Hematopoietic multipotent progenitor cell (in vitro differentiated cells): ENCODE measurements around the gene KRTAP5-5. TPM values are rescaled to one million over a fixed set of nuclear protein-coding genes. Genes with fewer than 3 reads are reported as not detected.
"Not testable (repeated sequence)": the region's sequence is repeated elsewhere in the genome, so short reads cannot be mapped to it uniquely, and the experiment has no call there.

Experiments
- DNase-seq, 3 donors: peaks; one replicate each; pipeline ENCODE4 v3.0.0-alpha.2; 2011 to 2015; ENCODE audit warnings: low read depth in 2 of 3, low spot score in 2 of 3
- total RNA-seq: library from RNA; depleted of rRNA; stranded (reverse); fragments of >200 nt; gene quantifications from one replicate; pipeline ENCODE4 v1.2.3, GENCODE V29; 2012

The KRTAP5-5 gene
- total RNA-seq, 1 donor = not detected

GRCh38 chr11:1605923-1606322, 23.7 kb upstream of the KRTAP5-5 start:
- DNase-seq = not testable (repeated sequence)

GRCh38 chr11:1607156-1607845, 22.3 kb upstream of the KRTAP5-5 start:
- not testable (repeated sequence) for DNase-seq

GRCh38 chr11:1607901-1608300, 21.7 kb upstream of the KRTAP5-5 start:
- DNase-seq = not testable (repeated sequence)

GRCh38 chr11:1608363-1608762, 21.2 kb upstream of the KRTAP5-5 start, which contains the start of gene KRTAP5-3:
KRTAP5-3 (minus strand) TSS chr11:1608463; CDS start chr11:1608385, 78 bp downstream.
- DNase-seq = no peak

- no peak for DNase-seq
Measured at GRCh38 chr11:1618231-1618630, 11.3 kb upstream of the KRTAP5-5 start.

GRCh38 chr11:1619449-1619848, 10.1 kb upstream of the KRTAP5-5 start:
- no peak for DNase-seq

- DNase-seq = no peak
Measured at GRCh38 chr11:1622086-1622485, 7.5 kb upstream of the KRTAP5-5 start, which contains the start of gene KRTAP5-4. KRTAP5-4 (minus strand) TSS chr11:1622138; CDS start chr11:1622093, 45 bp downstream.

GRCh38 chr11:1623716-1624115, 5.9 kb upstream of the KRTAP5-5 start:
- DNase-seq = no peak

- no peak for DNase-seq
Measured at GRCh38 chr11:1624621-1625020, 5.0 kb upstream of the KRTAP5-5 start.

- no peak for DNase-seq
Measured at GRCh38 chr11:1625541-1625940, 4.0 kb upstream of the KRTAP5-5 start.

GRCh38 chr11:1628506-1629325, 859 bp upstream of the KRTAP5-5 start:
- DNase-seq = peak; percentile 38 to 74 (median 59)

GRCh38 chr11:1630271-1630670, 696 bp downstream of the KRTAP5-5 start:
- no peak for DNase-seq

- DNase-seq = no peak
Measured at GRCh38 chr11:1631066-1631568, 1.5 kb downstream of the KRTAP5-5 start.

GRCh38 chr11:1632053-1632714, 2.6 kb downstream of the KRTAP5-5 start:
- no peak for DNase-seq

- no peak for DNase-seq
Measured at GRCh38 chr11:1633864-1634263, 4.3 kb downstream of the KRTAP5-5 start.

- no peak for DNase-seq
Measured at GRCh38 chr11:1636291-1636950, 6.8 kb downstream of the KRTAP5-5 start.

- no peak for DNase-seq
Measured at GRCh38 chr11:1637628-1638027, 8.1 kb downstream of the KRTAP5-5 start.

GRCh38 chr11:1638344-1638743, 8.8 kb downstream of the KRTAP5-5 start:
- DNase-seq = no peak

- peak in 1 of 3 donors; percentile 55 for DNase-seq
Measured at GRCh38 chr11:1639102-1639620, 9.6 kb downstream of the KRTAP5-5 start.

- no peak for DNase-seq
Measured at GRCh38 chr11:1639666-1640065, 10.1 kb downstream of the KRTAP5-5 start.
